ENCODE data around the gene CYTH4.

Gene CYTH4

GRCh38 chr22:37331856-37332536 is 49.7 kb downstream of the CYTH4 start:
- DNase-seq = peak; percentile 92

GRCh38 chr22:37333724-37334460 is 51.6 kb downstream of the CYTH4 start:
- no peak for DNase-seq
- in situ Hi-C loops (cut with HindIII; ENCODE audit: low pct_ligation_motif_present, low pct_unique_long_range_greater_than_20kb, low sequenced_read_pairs) = no loop called here

More at GRCh38 chr22:37331856-37332536, 49.7 kb downstream of the CYTH4 start:
- in situ Hi-C loops (cut with HindIII; ENCODE audit: low pct_ligation_motif_present, low pct_unique_long_range_greater_than_20kb, low sequenced_read_pairs) = no loop called here

GRCh38 chr22:37334461-37334858 is 52.2 kb downstream of the CYTH4 start:
- in situ Hi-C loops (cut with HindIII; ENCODE audit: low pct_ligation_motif_present, low pct_unique_long_range_greater_than_20kb, low sequenced_read_pairs) = no loop called here

GRCh38 chr22:37334859-37335805 is 52.8 kb downstream of the CYTH4 start:
- DNase-seq = no peak
- in situ Hi-C loops (cut with HindIII; ENCODE audit: low pct_ligation_motif_present, low pct_unique_long_range_greater_than_20kb, low sequenced_read_pairs) = no loop called here

More at GRCh38 chr22:37334461-37334858, 52.2 kb downstream of the CYTH4 start:
- no peak for DNase-seq

GRCh38 chr22:37335806-37336199 is 53.5 kb downstream of the CYTH4 start:
- in situ Hi-C loops (cut with HindIII; ENCODE audit: low pct_ligation_motif_present, low pct_unique_long_range_greater_than_20kb, low sequenced_read_pairs) = no loop called here
- DNase-seq = no peak

GRCh38 chr22:37336579-37336978 is 54.3 kb downstream of the CYTH4 start:
- in situ Hi-C loops (cut with HindIII; ENCODE audit: low pct_ligation_motif_present, low pct_unique_long_range_greater_than_20kb, low sequenced_read_pairs) = no loop called here
- DNase-seq = no peak

GRCh38 chr22:37337204-37337943 is 55.1 kb downstream of the CYTH4 start:
- in situ Hi-C loops (cut with HindIII; ENCODE audit: low pct_ligation_motif_present, low pct_unique_long_range_greater_than_20kb, low sequenced_read_pairs) = no loop called here
- peak; percentile 24 for DNase-seq

GRCh38 chr22:37338539-37339246 is 56.4 kb downstream of the CYTH4 start:
- in situ Hi-C loops (cut with HindIII; ENCODE audit: low pct_ligation_motif_present, low pct_unique_long_range_greater_than_20kb, low sequenced_read_pairs) = no loop called here
- no peak for DNase-seq

GRCh38 chr22:37340331-37341262 is 58.3 kb downstream of the CYTH4 start:
- no peak for DNase-seq
- in situ Hi-C loops (cut with HindIII; ENCODE audit: low pct_ligation_motif_present, low pct_unique_long_range_greater_than_20kb, low sequenced_read_pairs) = no loop called here

- no peak for DNase-seq
- in situ Hi-C loops (cut with HindIII; ENCODE audit: low pct_ligation_motif_present, low pct_unique_long_range_greater_than_20kb, low sequenced_read_pairs) = no loop called here
Measured at GRCh38 chr22:37342065-37342464, 59.8 kb downstream of the CYTH4 start.

GRCh38 chr22:37343348-37343747 is 61.0 kb downstream of the CYTH4 start:
- in situ Hi-C loops (cut with HindIII; ENCODE audit: low pct_ligation_motif_present, low pct_unique_long_range_greater_than_20kb, low sequenced_read_pairs) = no loop called here
- no peak for DNase-seq

- in situ Hi-C loops (cut with HindIII; ENCODE audit: low pct_ligation_motif_present, low pct_unique_long_range_greater_than_20kb, low sequenced_read_pairs) = no loop called here
- DNase-seq = no peak
Measured at GRCh38 chr22:37343863-37344734, 61.8 kb downstream of the CYTH4 start.

- no peak for DNase-seq
- in situ Hi-C loops (cut with HindIII; ENCODE audit: low pct_ligation_motif_present, low pct_unique_long_range_greater_than_20kb, low sequenced_read_pairs) = no loop called here
Measured at GRCh38 chr22:37344735-37345449, 62.6 kb downstream of the CYTH4 start.

GRCh38 chr22:37345863-37346504 is 63.7 kb downstream of the CYTH4 start:
- in situ Hi-C loops (cut with HindIII; ENCODE audit: low pct_ligation_motif_present, low pct_unique_long_range_greater_than_20kb, low sequenced_read_pairs) = no loop called here
- DNase-seq = no peak

- no peak for DNase-seq
- in situ Hi-C loops (cut with HindIII; ENCODE audit: low pct_ligation_motif_present, low pct_unique_long_range_greater_than_20kb, low sequenced_read_pairs) = no loop called here
Measured at GRCh38 chr22:37346505-37346895, 64.2 kb downstream of the CYTH4 start.
